ENCODE measurements around the gene CCDC192. TPM values are rescaled to one million over a fixed set of nuclear protein-coding genes. Genes with fewer than 3 reads are reported as not detected.

CCDC192 gene
- total and polyA plus RNA-seq, 10 of the 15 experiments (the other 5 are each of a cell fraction or from before 2014, with no cell fraction given), result 0.20 to 0.79 (median 0.32) TPM; not detected in 4

DNA sequence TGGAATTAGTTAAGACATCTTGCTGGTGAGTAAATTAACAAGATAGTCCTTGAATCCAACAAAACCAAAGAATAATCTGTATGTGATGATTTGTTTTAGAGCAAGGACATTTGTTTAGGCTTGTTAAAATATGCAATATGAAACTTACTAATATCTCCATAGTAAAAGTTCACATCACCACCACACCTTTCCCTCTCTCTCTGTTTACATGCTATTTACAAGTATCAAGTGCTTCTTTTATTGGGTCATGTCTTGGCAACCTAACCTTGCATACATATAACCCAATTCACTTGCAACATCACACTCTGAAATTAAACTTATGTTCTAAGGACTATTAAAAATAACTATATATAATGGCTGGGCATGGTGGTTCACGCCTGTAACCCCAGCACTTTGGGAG, 161.3 kb downstream of the CCDC192 start (continued):
- TF ChIP-seq, protein P1, sequence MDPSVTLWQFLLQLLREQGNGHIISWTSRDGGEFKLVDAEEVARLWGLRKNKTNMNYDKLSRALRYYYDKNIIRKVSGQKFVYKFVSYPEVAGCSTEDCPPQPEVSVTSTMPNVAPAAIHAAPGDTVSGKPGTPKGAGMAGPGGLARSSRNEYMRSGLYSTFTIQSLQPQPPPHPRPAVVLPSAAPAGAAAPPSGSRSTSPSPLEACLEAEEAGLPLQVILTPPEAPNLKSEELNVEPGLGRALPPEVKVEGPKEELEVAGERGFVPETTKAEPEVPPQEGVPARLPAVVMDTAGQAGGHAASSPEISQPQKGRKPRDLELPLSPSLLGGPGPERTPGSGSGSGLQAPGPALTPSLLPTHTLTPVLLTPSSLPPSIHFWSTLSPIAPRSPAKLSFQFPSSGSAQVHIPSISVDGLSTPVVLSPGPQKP (IDR thresholded peaks at IDR 0.05; ENCODE audit: low read depth, low read length), result no peak
- TF ChIP-seq, protein P2, sequence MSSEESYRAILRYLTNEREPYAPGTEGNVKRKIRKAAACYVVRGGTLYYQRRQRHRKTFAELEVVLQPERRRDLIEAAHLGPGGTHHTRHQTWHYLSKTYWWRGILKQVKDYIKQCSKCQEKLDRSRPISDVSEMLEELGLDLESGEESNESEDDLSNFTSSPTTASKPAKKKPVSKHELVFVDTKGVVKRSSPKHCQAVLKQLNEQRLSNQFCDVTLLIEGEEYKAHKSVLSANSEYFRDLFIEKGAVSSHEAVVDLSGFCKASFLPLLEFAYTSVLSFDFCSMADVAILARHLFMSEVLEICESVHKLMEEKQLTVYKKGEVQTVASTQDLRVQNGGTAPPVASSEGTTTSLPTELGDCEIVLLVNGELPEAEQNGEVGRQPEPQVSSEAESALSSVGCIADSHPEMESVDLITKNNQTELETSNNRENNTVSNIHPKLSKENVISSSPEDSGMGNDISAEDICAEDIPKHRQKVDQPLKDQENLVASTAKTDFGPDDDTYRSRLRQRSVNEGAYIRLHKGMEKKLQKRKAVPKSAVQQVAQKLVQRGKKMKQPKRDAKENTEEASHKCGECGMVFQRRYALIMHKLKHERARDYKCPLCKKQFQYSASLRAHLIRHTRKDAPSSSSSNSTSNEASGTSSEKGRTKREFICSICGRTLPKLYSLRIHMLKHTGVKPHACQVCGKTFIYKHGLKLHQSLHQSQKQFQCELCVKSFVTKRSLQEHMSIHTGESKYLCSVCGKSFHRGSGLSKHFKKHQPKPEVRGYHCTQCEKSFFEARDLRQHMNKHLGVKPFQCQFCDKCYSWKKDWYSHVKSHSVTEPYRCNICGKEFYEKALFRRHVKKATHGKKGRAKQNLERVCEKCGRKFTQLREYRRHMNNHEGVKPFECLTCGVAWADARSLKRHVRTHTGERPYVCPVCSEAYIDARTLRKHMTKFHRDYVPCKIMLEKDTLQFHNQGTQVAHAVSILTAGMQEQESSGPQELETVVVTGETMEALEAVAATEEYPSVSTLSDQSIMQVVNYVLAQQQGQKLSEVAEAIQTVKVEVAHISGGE (CRISPR knock-in tag; IDR thresholded peaks at IDR 0.05), result no peak
- TF ChIP-seq SREBF1 (IDR thresholded peaks at IDR 0.05; ENCODE audit: low read length), result no peak
- TF ChIP-seq, protein P3, sequence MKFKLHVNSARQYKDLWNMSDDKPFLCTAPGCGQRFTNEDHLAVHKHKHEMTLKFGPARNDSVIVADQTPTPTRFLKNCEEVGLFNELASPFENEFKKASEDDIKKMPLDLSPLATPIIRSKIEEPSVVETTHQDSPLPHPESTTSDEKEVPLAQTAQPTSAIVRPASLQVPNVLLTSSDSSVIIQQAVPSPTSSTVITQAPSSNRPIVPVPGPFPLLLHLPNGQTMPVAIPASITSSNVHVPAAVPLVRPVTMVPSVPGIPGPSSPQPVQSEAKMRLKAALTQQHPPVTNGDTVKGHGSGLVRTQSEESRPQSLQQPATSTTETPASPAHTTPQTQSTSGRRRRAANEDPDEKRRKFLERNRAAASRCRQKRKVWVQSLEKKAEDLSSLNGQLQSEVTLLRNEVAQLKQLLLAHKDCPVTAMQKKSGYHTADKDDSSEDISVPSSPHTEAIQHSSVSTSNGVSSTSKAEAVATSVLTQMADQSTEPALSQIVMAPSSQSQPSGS (IDR thresholded peaks at IDR 0.05; ENCODE audit: low read length), result no peak
- no peak for TF ChIP-seq SP1 (IDR thresholded peaks at IDR 0.05; ENCODE audit: low read depth, low read length)
- TF ChIP-seq BMI1 (IDR thresholded peaks at IDR 0.05; ENCODE audit: borderline replicate concordance), result no peak

DNA sequence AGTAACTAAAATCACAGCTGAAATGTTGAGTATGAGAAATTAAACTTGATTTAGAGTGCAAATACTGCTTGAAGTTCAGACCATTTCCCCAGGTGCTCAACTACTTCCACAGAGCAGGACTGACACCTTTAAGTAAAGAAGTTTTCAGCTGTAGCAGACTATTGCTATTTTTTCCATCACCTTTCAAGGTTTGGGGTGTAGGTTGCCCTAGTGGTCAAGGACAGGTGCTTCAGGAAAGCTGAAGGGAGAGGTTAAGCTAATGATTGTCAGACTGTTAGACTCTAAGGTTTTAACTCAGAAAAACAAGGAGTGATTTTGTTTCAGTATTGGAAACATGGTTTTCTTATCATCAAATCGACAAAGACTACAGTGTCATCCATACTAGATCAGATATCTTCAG, 162.1 kb downstream of the CCDC192 start:
- Histone ChIP-seq H2AFZ (ENCODE audit: control insufficient read depth, low read depth, low read length) (no peak overlapping the region), H3K4me3 (no peak overlapping the region), H3K9ac (ENCODE audit: control insufficient read depth, insufficient read depth, low read length) (no peak overlapping the region), H3K4me1 (ENCODE audit: control insufficient read depth, insufficient read depth, low read length) (no peaks in the 10 kb centered on the region), H3K4me2 (ENCODE audit: control insufficient read depth, insufficient read depth) (no peak overlapping the region), H3K9me3 (replicated peaks; ENCODE audit: control insufficient read depth, insufficient read depth, low read length) (no peaks in the 10 kb centered on the region), H3K27me3 (replicated peaks in 1 of 2; ENCODE audit: control insufficient read depth in 2 of 2, insufficient read depth in 2 of 2, low read length in 1 of 2) (no peaks in the 10 kb centered on the region), H3K79me2 (ENCODE audit: control insufficient read depth, insufficient read depth, low read length) (no peaks in the 10 kb centered on the region), H4K20me1 (ENCODE audit: control insufficient read depth, insufficient read depth) (no peaks in the 10 kb centered on the region), H3K27ac (ENCODE audit: control insufficient read depth, insufficient read depth) (no peak overlapping the region), H3K36me3 (ENCODE audit: control insufficient read depth in 2 of 2, insufficient read depth in 2 of 2, low read length in 1 of 2) (no peaks in the 10 kb centered on the region)
- ChIA-PET RAD21 (ENCODE audit: unreplicated experiment) (interaction anchor here (0.8 to 3.3 kb wide), 5 partner anchors 9 to 301 kb away, joined by 3 to 12 read pairs (median 3); no protein-coding TSS in a partner anchor), POLR2A (interaction anchor here (1.4 kb wide), 1 partner anchor 9 kb away, joined by 3 read pairs; no protein-coding TSS in a partner anchor), CTCF (interaction anchor here (0.7 to 3.7 kb wide), 13 partner anchors 9 to 344 kb away, joined by 3 to 24 read pairs (median 3); no protein-coding TSS in a partner anchor), SMC1A (ENCODE audit: uncharacterized antibody, unreplicated experiment) (interaction anchor here (0.6 to 3.8 kb wide), 15 partner anchors 9 to 336 kb away, joined by 3 to 24 read pairs (median 5); no protein-coding TSS in a partner anchor)
- FAIRE-seq (no peak), DNase-seq (ENCODE audit: low read depth, low spot score) (no peak), ATAC-seq (peak; percentile 62)
- intact Hi-C loops (cut with micrococcal nuclease; ENCODE audit: unreplicated experiment) (no loop called here), in situ Hi-C loops (cut with MboI) (no loop called here)
- BruUV-seq (replicated peaks), result no TSS peak
- 42% methylated on average over 1 of the region's 1 CpG for WGBS (ENCODE audit: insufficient coverage, insufficient replicate concordance, low lambda C conversion rate, missing lambda C conversion rate)
- TF ChIP-seq, protein P4, sequence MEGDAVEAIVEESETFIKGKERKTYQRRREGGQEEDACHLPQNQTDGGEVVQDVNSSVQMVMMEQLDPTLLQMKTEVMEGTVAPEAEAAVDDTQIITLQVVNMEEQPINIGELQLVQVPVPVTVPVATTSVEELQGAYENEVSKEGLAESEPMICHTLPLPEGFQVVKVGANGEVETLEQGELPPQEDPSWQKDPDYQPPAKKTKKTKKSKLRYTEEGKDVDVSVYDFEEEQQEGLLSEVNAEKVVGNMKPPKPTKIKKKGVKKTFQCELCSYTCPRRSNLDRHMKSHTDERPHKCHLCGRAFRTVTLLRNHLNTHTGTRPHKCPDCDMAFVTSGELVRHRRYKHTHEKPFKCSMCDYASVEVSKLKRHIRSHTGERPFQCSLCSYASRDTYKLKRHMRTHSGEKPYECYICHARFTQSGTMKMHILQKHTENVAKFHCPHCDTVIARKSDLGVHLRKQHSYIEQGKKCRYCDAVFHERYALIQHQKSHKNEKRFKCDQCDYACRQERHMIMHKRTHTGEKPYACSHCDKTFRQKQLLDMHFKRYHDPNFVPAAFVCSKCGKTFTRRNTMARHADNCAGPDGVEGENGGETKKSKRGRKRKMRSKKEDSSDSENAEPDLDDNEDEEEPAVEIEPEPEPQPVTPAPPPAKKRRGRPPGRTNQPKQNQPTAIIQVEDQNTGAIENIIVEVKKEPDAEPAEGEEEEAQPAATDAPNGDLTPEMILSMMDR (IDR thresholded peaks at IDR 0.05 in 2 of 3, conservative IDR thresholded peaks at IDR 0.05 in 1 of 3; ENCODE audit: control insufficient read depth in 2 of 3, extremely low read depth in 1 of 3, insufficient read depth in 1 of 3, low read depth in 3 of 3, low read length in 3 of 3), result 0 out of 6 replicates have a peak, but pooled peaks of 1 of the 3 experiments have one; percentile 10
- no peak for TF ChIP-seq SMC3 (IDR thresholded peaks at IDR 0.05; ENCODE audit: borderline replicate concordance, low read length)

Data from GM12878 (cell line).